Endothelial cell of umbilical vein (primary cell): ENCODE data around the gene OR14K1. TPM values are rescaled to one million over a fixed set of nuclear protein-coding genes. Genes with fewer than 3 reads are reported as not detected.
"Not testable (repeated sequence)": the region's sequence is repeated elsewhere in the genome, so short reads cannot be mapped to it uniquely, and the experiment has no call there.

ENCODE experiments used
- BruUV-seq: library from RNA; stranded (reverse); fragments of 400-500 nt; replicated peaks from 2 replicates; lab custom pipeline; 2021; lab: Mats Ljungman, UMichigan
- CTCF ChIA-PET: fragments of 300-600, 350-600 bp; sonication (Branson Sonifier 250); formaldehyde crosslinking; loops from one replicate; lab custom pipeline; 2021; ENCODE audit warnings: antibody characterized with exemption, inconsistent platforms; lab: Charles Lee
- POLR2A ChIA-PET: fragments of 300-600, 350-600 bp; sonication (Branson Sonifier 250); formaldehyde crosslinking; loops from one replicate; lab custom pipeline; 2021; ENCODE audit warnings: antibody characterized with exemption, inconsistent platforms; lab: Charles Lee
- DNase-seq: peaks from one replicate; pipeline ENCODE4 v3.0.0-alpha.2; 2011; ENCODE audit warnings: low read depth, low spot score
- FAIRE-seq: peaks from 2 replicates; lab custom pipeline; 2011; peaks lifted over from hg19 to GRCh38; lab: Jason Lieb, UNC
- H2AFZ ChIP-seq: 2 replicates; pipeline ENCODE4 v1.6.0; 2012; ENCODE audit warnings: low read depth, low read length, control low read depth, inconsistent platforms
- H3K27ac ChIP-seq: 2 replicates; pipeline ENCODE4 v1.5.1; 2011; ENCODE audit warnings: low read depth, mild to moderate bottlenecking, control low read depth, low read length, moderate library complexity; ENCODE audit not compliant: insufficient read depth
- H3K27me3 ChIP-seq, 2 experiments: 2 replicates each; pipeline versions ENCODE4 v1.6.0 to v1.6.1; 2011; ENCODE audit warnings: low read length in 2 of 2, mixed read lengths in 1 of 2; ENCODE audit not compliant: control insufficient read depth in 2 of 2, insufficient read depth in 2 of 2
- H3K36me3 ChIP-seq, 2 experiments: 2 replicates in 1 of 2; 3 replicates in 1 of 2; pipeline ENCODE4 v1.5.1; 2011; ENCODE audit warnings: low read length in 2 of 2, mild to moderate bottlenecking in 1 of 2, moderate library complexity in 1 of 2; ENCODE audit not compliant: control insufficient read depth in 2 of 2, insufficient read depth in 2 of 2; ENCODE audit errors: extremely low read depth in 1 of 2
- H3K4me1 ChIP-seq: 3 replicates; pipeline ENCODE4 v1.5.1; 2011; ENCODE audit warnings: mild to moderate bottlenecking, low read length; ENCODE audit not compliant: control insufficient read depth, insufficient read depth; ENCODE audit errors: extremely low read depth
- H3K4me2 ChIP-seq: 2 replicates; pipeline ENCODE4 v1.6.1; 2011; ENCODE audit warnings: low read length, control low read depth, mixed read lengths; ENCODE audit not compliant: insufficient read depth
- H3K4me3 ChIP-seq, 3 experiments: fragments of 200-600 bp in 1 of 3; sonication (generic), shearing (Covaris generic) in 1 of 3; replicated peaks in 1 of 3; 2 replicates each; pipeline ENCODE4 v1.5.1; 2011 to 2016; ENCODE audit warnings: control low read depth in 3 of 3, low read length in 3 of 3, mild to moderate bottlenecking in 2 of 3, inconsistent platforms in 1 of 3, low read depth in 1 of 3, moderate library complexity in 1 of 3; ENCODE audit not compliant: insufficient read depth in 1 of 3
- H3K79me2 ChIP-seq: 2 replicates; pipeline ENCODE4 v1.6.0; 2012; ENCODE audit warnings: low read length, inconsistent platforms; ENCODE audit not compliant: control insufficient read depth, insufficient read depth
- H3K9ac ChIP-seq: replicated peaks from 2 replicates; pipeline ENCODE3; 2011; ENCODE audit warnings: low read length, control low read depth; ENCODE audit not compliant: insufficient read depth; ENCODE audit errors: extremely low read depth
- H3K9me1 ChIP-seq: replicated peaks from 3 replicates; pipeline ENCODE4 v1.6.0; 2011; ENCODE audit warnings: mild to moderate bottlenecking, low read length; ENCODE audit not compliant: control insufficient read depth, insufficient read depth; ENCODE audit errors: extremely low read depth
- H3K9me3 ChIP-seq: replicated peaks from 2 replicates; pipeline ENCODE4 v1.5.1; 2012; ENCODE audit warnings: low read length, inconsistent platforms; ENCODE audit not compliant: control insufficient read depth, insufficient read depth
- H4K20me1 ChIP-seq: replicated peaks from 2 replicates; pipeline ENCODE3; 2011; ENCODE audit warnings: mild to moderate bottlenecking, low read length; ENCODE audit not compliant: control insufficient read depth, insufficient read depth; ENCODE audit errors: extremely low read depth
- FOS ChIP-seq: IDR thresholded peaks from 2 replicates; pipeline ENCODE4 v1.6.1; 2011; ENCODE audit warnings: mild to moderate bottlenecking, low read length, moderate library complexity, borderline replicate concordance; ENCODE audit not compliant: insufficient read depth
- GATA2 ChIP-seq: IDR thresholded peaks from 2 replicates; pipeline ENCODE4 v1.7.0; 2011; ENCODE audit warnings: low read depth, mild to moderate bottlenecking, moderate library complexity, mixed read lengths, low read length; ENCODE audit not compliant: insufficient read length, insufficient read depth
- JUN ChIP-seq: IDR thresholded peaks from 2 replicates; pipeline ENCODE4 v1.6.1; 2011; ENCODE audit warnings: borderline replicate concordance, low read depth; ENCODE audit not compliant: insufficient read length, insufficient read depth
- MYC ChIP-seq: IDR thresholded peaks from one replicate; pipeline ENCODE4 v1.6.1; 2011; ENCODE audit warnings: mild to moderate bottlenecking, low read depth, low read length
- POLR2A ChIP-seq: IDR thresholded peaks from 2 replicates; pipeline ENCODE4 v1.6.1; 2012; ENCODE audit warnings: low read depth, mild to moderate bottlenecking, control low read depth, low read length
- POLR2AphosphoS5 ChIP-seq: IDR thresholded peaks from 2 replicates; pipeline ENCODE4 v1.6.1; 2012; ENCODE audit warnings: low read depth, mild to moderate bottlenecking, control low read depth, low read length, moderate library complexity; ENCODE audit not compliant: insufficient read depth
- dilution Hi-C: fragments of 300-500 bp; cut with MboI; formaldehyde crosslinking; loops from one replicate; pipeline ENCODE4 v1.15.0; 2019; ENCODE audit warnings: low sequenced_read_pairs; ENCODE audit not compliant: extremely low pct_ligation_motif_present
- intact Hi-C: fragments of 100-400 bp; cut with micrococcal nuclease; formaldehyde crosslinking; loops from one replicate; pipeline ENCODE4 v1.10.0; 2022
- polyA plus RNA-seq, 4 experiments: library from polyadenylated mRNA; depleted of rRNA in 3 of 4; stranded (reverse) in 3 of 4; unstranded in 1 of 4; fragments of >200 nt; gene quantifications; 2 replicates each; pipeline versions ENCODE4 v1.2.1 to v1.2.3, GENCODE V29; 2011 to 2012; ENCODE audit warnings: missing spikeins in 1 of 4
- total RNA-seq: library from RNA; stranded (reverse); gene quantifications from 2 replicates; pipeline ENCODE4 v1.2.3, GENCODE V29; 2021
- TF ChIP-seq, protein P1 (sequence below): IDR thresholded peaks from 2 replicates; pipeline ENCODE4 v1.6.1; 2011; ENCODE audit not compliant: insufficient read depth, insufficient read length

OR14K1 gene
- total and polyA plus RNA-seq, 2 donors (not counting 3 experiments of a cell fraction or from before 2014, with no cell fraction given): not detected

DNA sequence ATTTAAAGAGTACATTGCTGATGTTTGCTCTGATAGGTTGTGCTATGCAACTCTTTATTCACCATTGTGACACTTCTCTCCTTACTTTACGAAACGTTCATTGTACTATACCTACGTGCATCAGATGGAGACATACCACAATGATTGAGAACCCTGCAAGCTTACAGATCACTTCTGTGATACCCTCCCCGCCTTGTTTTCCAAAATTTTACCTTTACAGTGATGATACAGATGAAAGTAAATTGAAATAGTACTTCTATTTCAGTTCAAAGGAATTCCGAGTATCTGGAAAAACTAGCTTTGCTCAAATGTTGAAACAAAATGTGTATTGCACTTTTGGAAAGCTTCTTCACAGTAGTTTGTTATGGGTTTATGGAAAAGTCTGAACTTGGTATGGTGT lies 3.3 kb downstream of the OR14K1 start:
- TF ChIP-seq, protein P1, sequence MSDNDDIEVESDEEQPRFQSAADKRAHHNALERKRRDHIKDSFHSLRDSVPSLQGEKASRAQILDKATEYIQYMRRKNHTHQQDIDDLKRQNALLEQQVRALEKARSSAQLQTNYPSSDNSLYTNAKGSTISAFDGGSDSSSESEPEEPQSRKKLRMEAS: no peak
- no peak for TF ChIP-seq FOS
- TF ChIP-seq MYC: no peak
- TF ChIP-seq JUN: no peak
- no peak for TF ChIP-seq GATA2
- TF ChIP-seq POLR2AphosphoS5: no peak
- TF ChIP-seq POLR2A: no peak
- intact Hi-C loops (no loop called here), dilution Hi-C loops (no loop called here)
- Histone ChIP-seq H3K4me3 (no peak overlapping the region), H3K9ac (no peak overlapping the region), H3K9me3 (peaks cover 5% of the 10 kb centered on the region), H2AFZ (no peak overlapping the region), H3K36me3 (no peaks in the 10 kb centered on the region), H3K27me3 (no peaks in the 10 kb centered on the region), H3K4me1 (no peaks in the 10 kb centered on the region), H3K79me2 (no peaks in the 10 kb centered on the region), H3K4me2 (no peak overlapping the region), H4K20me1 (no peaks in the 10 kb centered on the region), H3K9me1 (no peaks in the 10 kb centered on the region), H3K27ac (no peak overlapping the region)
- ChIA-PET CTCF (no interaction called here), POLR2A (no interaction called here)
- DNase-seq (no peak), FAIRE-seq (no peak)
- BruUV-seq: no TSS peak

DNA sequence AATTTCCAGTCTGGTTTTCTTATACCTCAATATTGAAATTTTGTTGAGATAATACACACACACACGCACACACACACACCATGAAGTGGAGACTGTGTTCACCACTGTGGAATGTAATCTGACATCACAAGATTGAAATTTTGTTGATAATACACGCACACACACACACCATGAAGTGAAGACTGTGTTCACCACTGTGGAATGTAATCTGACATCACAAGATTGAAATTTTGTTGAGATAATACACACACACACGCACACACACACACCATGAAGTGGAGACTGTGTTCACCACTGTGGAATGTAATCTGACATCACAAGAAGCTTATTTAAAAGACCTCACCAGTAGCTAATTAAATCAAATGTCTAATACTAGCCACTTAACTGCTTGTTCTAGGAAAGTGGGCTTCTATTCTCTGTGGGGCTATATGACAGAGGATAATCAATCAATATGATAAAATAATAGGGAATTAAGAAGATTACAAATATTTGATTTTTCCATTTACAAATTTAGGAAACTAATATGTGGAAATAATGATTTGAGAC lies 3.9 kb downstream of the OR14K1 start:
- FAIRE-seq, dilution Hi-C loops, H3K79me2 ChIP-seq, H3K4me1 ChIP-seq, DNase-seq, H3K9ac ChIP-seq, H3K36me3 ChIP-seq, CTCF ChIA-PET, H3K4me3 ChIP-seq, H3K9me1 ChIP-seq, intact Hi-C loops, H4K20me1 ChIP-seq, H3K27ac ChIP-seq, POLR2A ChIA-PET, H2AFZ ChIP-seq, H3K27me3 ChIP-seq, H3K9me3 ChIP-seq, H3K4me2 ChIP-seq, BruUV-seq: not testable (repeated sequence)
